GM23248 (cell line): ENCODE results near the gene CDHR1. TPM values are rescaled to one million over a fixed set of nuclear protein-coding genes. Genes with fewer than 3 reads are reported as not detected.

Experiments
- DNase-seq: peaks from one replicate; pipeline ENCODE4 v3.0.0-alpha.2; 2015
- H2AFZ ChIP-seq: fragments of 200-600 bp; sonication (generic); 2 replicates; pipeline ENCODE4 v1.6.1; 2016; ENCODE audit warnings: antibody characterized with exemption
- H3F3A ChIP-seq: fragments of 200-600 bp; sonication (generic); 2 replicates; pipeline ENCODE4 v1.6.1; 2016; ENCODE audit warnings: mild to moderate bottlenecking, antibody characterized with exemption, mixed run types; ENCODE audit not compliant: insufficient read depth
- H3K27ac ChIP-seq: fragments of 200-600 bp; sonication (generic); 2 replicates; pipeline ENCODE4 v1.5.1; 2016; ENCODE audit warnings: mild to moderate bottlenecking
- H3K27me3 ChIP-seq: fragments of 200-600 bp; sonication (generic); replicated peaks from 2 replicates; pipeline ENCODE4 v1.6.1; 2016; ENCODE audit warnings: mild to moderate bottlenecking; ENCODE audit not compliant: insufficient read depth
- H3K36me3 ChIP-seq: fragments of 200-600 bp; sonication (generic); 2 replicates; pipeline ENCODE4 v1.6.1; 2016; ENCODE audit warnings: low read depth, mild to moderate bottlenecking
- H3K4me1 ChIP-seq: fragments of 200-600 bp; sonication (generic); 2 replicates; pipeline ENCODE4 v1.6.1; 2016; ENCODE audit warnings: mild to moderate bottlenecking; ENCODE audit not compliant: insufficient read depth
- H3K4me2 ChIP-seq: fragments of 200-600 bp; sonication (generic); one replicate; pipeline ENCODE4 v1.6.1; 2016; ENCODE audit warnings: mild to moderate bottlenecking; ENCODE audit not compliant: unreplicated experiment
- H3K4me3 ChIP-seq: fragments of 200-600 bp; sonication (generic); 2 replicates; pipeline ENCODE4 v1.5.1; 2016; ENCODE audit warnings: mild to moderate bottlenecking
- H3K79me2 ChIP-seq: fragments of 200-600 bp; sonication (generic); 2 replicates; pipeline ENCODE4 v1.6.1; 2016; ENCODE audit warnings: mild to moderate bottlenecking; ENCODE audit not compliant: insufficient read depth
- H3K9ac ChIP-seq: fragments of 200-600 bp; sonication (generic); 2 replicates; pipeline ENCODE4 v1.6.1; 2016; ENCODE audit warnings: mild to moderate bottlenecking
- H3K9me2 ChIP-seq: fragments of 200-600 bp; sonication (generic); 2 replicates; pipeline ENCODE4 v1.6.1; 2016; ENCODE audit warnings: mixed run types, mild to moderate bottlenecking, moderate library complexity; ENCODE audit not compliant: insufficient read depth
- H3K9me3 ChIP-seq: fragments of 200-600 bp; sonication (generic); one replicate; pipeline ENCODE4 v1.6.1; 2017; ENCODE audit warnings: low read depth
- H4K20me1 ChIP-seq: fragments of 200-600 bp; sonication (generic); 2 replicates; pipeline ENCODE4 v1.6.0; 2016; ENCODE audit not compliant: insufficient read depth
- EZH2 ChIP-seq: fragments of 200-600 bp; sonication (generic); IDR thresholded peaks from 2 replicates; pipeline ENCODE4 v1.6.1; 2018; ENCODE audit warnings: antibody characterized with exemption, mild to moderate bottlenecking; ENCODE audit not compliant: insufficient read depth, poor library complexity, severe bottlenecking
- EZH2phosphoT487 ChIP-seq: fragments of 200-600 bp; sonication (generic); IDR thresholded peaks from 2 replicates; pipeline ENCODE4 v1.6.1; 2018; ENCODE audit warnings: antibody characterized with exemption, moderate library complexity, mild to moderate bottlenecking, low read depth; ENCODE audit not compliant: insufficient read depth
- WGBS, 2 experiments: methylation state at CpG; one replicate each; pipeline ENCODE4 v1.1.6; 2015 to 2017; ENCODE audit warnings: low lambda C conversion rate in 2 of 2, low coverage in 1 of 2; ENCODE audit errors: missing lambda C conversion rate in 2 of 2; 5-methylcytosine and 5-hydroxymethylcytosine counted together
- in situ Hi-C: fragments of 300-500 bp; cut with MboI; formaldehyde crosslinking; loops from 2 replicates; pipeline ENCODE4 v1.15.0; 2020
- polyA plus RNA-seq: library from polyadenylated mRNA; unstranded; fragments of >200 nt; fragmentation: Nextera tagmentation; extraction: Ambion mirVana; gene quantifications from 2 replicates; pipeline ENCODE4 v1.2.1, GENCODE V29; 2016
- total RNA-seq: library from RNA; depleted of rRNA; stranded (reverse); fragments of >200 nt; shearing (Covaris generic); gene quantifications from 2 replicates; pipeline ENCODE4 v1.2.3, GENCODE V29; 2014

The CDHR1 gene
- total and polyA plus RNA-seq, 2 experiments from 2014 or later = not detected

DNA sequence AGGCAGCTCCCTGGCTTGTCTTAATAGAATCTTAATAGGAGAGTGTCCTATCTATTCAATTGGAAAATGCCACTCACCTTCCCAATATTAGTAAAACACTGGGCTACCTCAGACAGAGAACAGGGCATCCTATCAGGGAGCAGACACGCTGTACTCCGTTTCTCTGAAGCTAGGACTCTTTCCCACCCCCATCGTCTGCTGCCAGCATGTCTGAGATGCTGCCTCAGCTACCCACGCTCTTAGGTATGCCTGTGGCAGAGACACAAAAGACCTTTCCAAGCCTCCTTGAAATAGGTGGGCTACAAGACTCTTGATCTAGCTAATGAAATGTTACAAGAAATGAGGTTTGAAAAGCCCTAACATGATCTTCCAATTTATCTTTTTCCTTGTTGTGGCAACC lies 33.5 kb downstream of the CDHR1 start:
- in situ Hi-C loops = no loop called here
- WGBS, 2 experiments = 18 to 23% methylated on average over 4 of the region's 4 CpGs
- Histone ChIP-seq H3K4me1 (no peaks in the 10 kb centered on the region), H2AFZ (no peak overlapping the region), H3F3A (no peaks in the 10 kb centered on the region), H3K4me3 (no peak overlapping the region), H3K9me3 (no peaks in the 10 kb centered on the region), H4K20me1 (no peaks in the 10 kb centered on the region), H3K36me3 (no peaks in the 10 kb centered on the region), H3K27me3 (no peaks in the 10 kb centered on the region), H3K9ac (no peak overlapping the region), H3K79me2 (no peaks in the 10 kb centered on the region), H3K9me2 (no peaks in the 10 kb centered on the region), H3K27ac (no peak overlapping the region), H3K4me2 (no peak overlapping the region)
- DNase-seq = no peak
- no peak for TF ChIP-seq EZH2
- TF ChIP-seq EZH2phosphoT487 = no peak

GRCh38 chr10:84230359-84230758 lies 36.0 kb downstream of the CDHR1 start:
- Histone ChIP-seq H3K4me1 (no peaks in the 10 kb centered on the region), H3K9me2 (no peaks in the 10 kb centered on the region), H3K4me2 (no peak overlapping the region), H3K9me3 (no peaks in the 10 kb centered on the region), H3K36me3 (no peaks in the 10 kb centered on the region), H3K4me3 (no peak overlapping the region), H4K20me1 (no peaks in the 10 kb centered on the region), H2AFZ (no peak overlapping the region), H3F3A (no peaks in the 10 kb centered on the region), H3K27ac (no peak overlapping the region), H3K27me3 (no peaks in the 10 kb centered on the region), H3K9ac (no peak overlapping the region), H3K79me2 (no peaks in the 10 kb centered on the region)
- in situ Hi-C loops = no loop called here
- DNase-seq = no peak
- TF ChIP-seq EZH2phosphoT487 (no peak), EZH2 (no peak)
- 0 to 4% methylated on average over 1 of the region's 1 CpG for WGBS, 2 experiments

GRCh38 chr10:84232376-84232775 lies 38.0 kb downstream of the CDHR1 start:
- Histone ChIP-seq H3K9me3 (no peaks in the 10 kb centered on the region), H3K36me3 (no peaks in the 10 kb centered on the region), H4K20me1 (no peaks in the 10 kb centered on the region), H3F3A (no peaks in the 10 kb centered on the region), H3K4me3 (no peak overlapping the region), H3K79me2 (no peaks in the 10 kb centered on the region), H3K4me2 (no peak overlapping the region), H3K27me3 (peaks cover 4% of the 10 kb centered on the region; the same call in 1 of the 2 replicates), H3K9ac (no peak overlapping the region), H3K27ac (no peak overlapping the region), H2AFZ (no peak overlapping the region), H3K4me1 (no peaks in the 10 kb centered on the region), H3K9me2 (no peaks in the 10 kb centered on the region)
- no peak for TF ChIP-seq EZH2
- TF ChIP-seq EZH2phosphoT487 = no peak
- WGBS, 2 experiments = 41 to 57% methylated on average over 10 of the region's 10 CpGs
- in situ Hi-C loops = no loop called here
- DNase-seq = no peak

GRCh38 chr10:84233940-84234339 lies 39.6 kb downstream of the CDHR1 start:
- in situ Hi-C loops = no loop called here

DNA sequence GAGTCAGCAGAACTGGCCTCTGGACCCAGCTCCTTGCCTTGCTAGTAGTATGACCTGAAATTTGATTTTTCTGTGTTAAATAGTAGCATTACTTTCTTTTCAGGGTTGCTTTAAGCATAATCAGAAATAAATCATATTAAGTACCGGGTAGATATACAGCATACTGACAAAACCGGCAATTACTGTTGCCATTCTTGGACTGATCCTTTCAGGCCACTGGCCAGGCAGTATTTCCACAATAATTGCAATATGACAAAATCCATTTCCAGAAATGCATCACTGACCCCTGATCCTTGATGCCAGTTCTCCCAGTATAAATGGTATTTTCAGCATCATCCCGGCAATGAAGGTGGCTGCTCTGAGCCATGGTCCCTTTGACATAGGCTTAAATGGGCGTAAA lies 40.1 kb downstream of the CDHR1 start:
- Histone ChIP-seq H3K36me3 (no peaks in the 10 kb centered on the region), H3K27ac (no peak overlapping the region), H3K27me3 (peaks cover 16% of the 10 kb centered on the region; the same call in 1 of the 2 replicates), H2AFZ (no peak overlapping the region), H3F3A (no peaks in the 10 kb centered on the region), H3K9me2 (no peaks in the 10 kb centered on the region), H3K4me3 (no peak overlapping the region), H3K4me2 (no peak overlapping the region), H3K4me1 (no peaks in the 10 kb centered on the region), H3K9ac (no peak overlapping the region), H3K9me3 (no peaks in the 10 kb centered on the region), H3K79me2 (no peaks in the 10 kb centered on the region), H4K20me1 (no peaks in the 10 kb centered on the region)
- 57 to 64% methylated on average over 4 of the region's 4 CpGs for WGBS, 2 experiments
- DNase-seq = no peak
- TF ChIP-seq EZH2 = no peak
- in situ Hi-C loops = no loop called here

More at GRCh38 chr10:84233940-84234339, 39.6 kb downstream of the CDHR1 start:
- Histone ChIP-seq H3K27me3 (peaks cover 14% of the 10 kb centered on the region; the same call in 1 of the 2 replicates), H3K9me2 (no peaks in the 10 kb centered on the region), H3K4me1 (no peaks in the 10 kb centered on the region), H2AFZ (no peak overlapping the region), H3K27ac (no peak overlapping the region), H4K20me1 (no peaks in the 10 kb centered on the region), H3K9me3 (no peaks in the 10 kb centered on the region), H3F3A (no peaks in the 10 kb centered on the region), H3K36me3 (no peaks in the 10 kb centered on the region), H3K79me2 (no peaks in the 10 kb centered on the region), H3K9ac (no peak overlapping the region), H3K4me3 (no peak overlapping the region), H3K4me2 (no peak overlapping the region)
- TF ChIP-seq EZH2phosphoT487 (no peak), EZH2 (no peak)
- 32 to 42% methylated on average over 4 of the region's 4 CpGs for WGBS, 2 experiments
- DNase-seq = no peak
